K562 (cell line): ENCODE data around the gene OVOL3.

ENCODE experiments used
- ATF7 ChIP-seq: fragments of 450-650 bp; IDR thresholded peaks from 2 replicates; pipeline ENCODE4 v1.7.1; 2014; ENCODE audit warnings: mild to moderate bottlenecking, moderate library complexity
- HEY1 ChIP-seq: fragments of 250-450 bp; sonication (Bioruptor Pico); IDR thresholded peaks from 2 replicates; pipeline ENCODE4 v1.5.0; 2020; ENCODE audit warnings: mild to moderate bottlenecking, moderate library complexity, borderline replicate concordance
- TF ChIP-seq, protein P1 (sequence below): sonication (generic); formaldehyde crosslinking; IDR thresholded peaks from 2 replicates; pipeline ENCODE4 v1.9.0; 2022; ENCODE audit warnings: mild to moderate bottlenecking, missing genetic modification reagents
- TF ChIP-seq, protein P2 (sequence below): sonication (generic); formaldehyde crosslinking; IDR thresholded peaks from 2 replicates; pipeline ENCODE4 v1.8.1; 2022; ENCODE audit warnings: missing genetic modification reagents
- TF ChIP-seq, protein P3 (sequence below), 3 experiments: IDR thresholded peaks in 2 of 3; conservative IDR thresholded peaks in 1 of 3; 2 replicates each; pipeline ENCODE4 v1.5.1; 2011 to 2012; ENCODE audit warnings: low read length in 3 of 3, mild to moderate bottlenecking in 3 of 3, control low read depth in 2 of 3, improper control_type of control experiment in 1 of 3, inconsistent platforms in 1 of 3, low read depth in 1 of 3, mixed read lengths in 1 of 3, moderate library complexity in 1 of 3; ENCODE audit not compliant: insufficient read depth in 2 of 3

DNA sequence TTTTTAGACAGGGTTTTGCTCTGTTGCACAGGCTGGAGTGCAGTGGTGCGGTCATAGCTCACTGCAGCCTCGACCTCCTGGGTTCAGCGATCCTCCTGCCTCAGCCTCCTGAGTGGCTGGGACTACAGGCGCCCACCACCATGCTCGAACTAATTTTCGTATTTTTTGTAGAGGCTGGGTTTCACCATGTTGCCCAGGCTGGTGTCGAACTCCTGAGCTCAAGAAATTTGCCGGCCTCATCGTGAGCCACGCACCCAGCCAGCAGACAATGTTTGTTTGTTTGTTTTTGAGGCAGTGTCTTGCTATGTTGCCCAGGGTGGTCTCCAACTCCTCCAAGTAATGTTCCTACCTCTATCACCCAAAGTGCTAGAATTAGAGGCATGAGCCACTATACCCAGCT lies 42.2 kb downstream of the OVOL3 start:
- TF ChIP-seq, protein P1, sequence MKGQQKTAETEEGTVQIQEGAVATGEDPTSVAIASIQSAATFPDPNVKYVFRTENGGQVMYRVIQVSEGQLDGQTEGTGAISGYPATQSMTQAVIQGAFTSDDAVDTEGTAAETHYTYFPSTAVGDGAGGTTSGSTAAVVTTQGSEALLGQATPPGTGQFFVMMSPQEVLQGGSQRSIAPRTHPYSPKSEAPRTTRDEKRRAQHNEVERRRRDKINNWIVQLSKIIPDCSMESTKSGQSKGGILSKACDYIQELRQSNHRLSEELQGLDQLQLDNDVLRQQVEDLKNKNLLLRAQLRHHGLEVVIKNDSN (CRISPR knock-in tag): no peak
- TF ChIP-seq, protein P2, sequence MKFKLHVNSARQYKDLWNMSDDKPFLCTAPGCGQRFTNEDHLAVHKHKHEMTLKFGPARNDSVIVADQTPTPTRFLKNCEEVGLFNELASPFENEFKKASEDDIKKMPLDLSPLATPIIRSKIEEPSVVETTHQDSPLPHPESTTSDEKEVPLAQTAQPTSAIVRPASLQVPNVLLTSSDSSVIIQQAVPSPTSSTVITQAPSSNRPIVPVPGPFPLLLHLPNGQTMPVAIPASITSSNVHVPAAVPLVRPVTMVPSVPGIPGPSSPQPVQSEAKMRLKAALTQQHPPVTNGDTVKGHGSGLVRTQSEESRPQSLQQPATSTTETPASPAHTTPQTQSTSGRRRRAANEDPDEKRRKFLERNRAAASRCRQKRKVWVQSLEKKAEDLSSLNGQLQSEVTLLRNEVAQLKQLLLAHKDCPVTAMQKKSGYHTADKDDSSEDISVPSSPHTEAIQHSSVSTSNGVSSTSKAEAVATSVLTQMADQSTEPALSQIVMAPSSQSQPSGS (CRISPR knock-in tag): no peak
- TF ChIP-seq HEY1 (CRISPR knock-in tag) (no peak), ATF7 (no peak)
- TF ChIP-seq, protein P3, sequence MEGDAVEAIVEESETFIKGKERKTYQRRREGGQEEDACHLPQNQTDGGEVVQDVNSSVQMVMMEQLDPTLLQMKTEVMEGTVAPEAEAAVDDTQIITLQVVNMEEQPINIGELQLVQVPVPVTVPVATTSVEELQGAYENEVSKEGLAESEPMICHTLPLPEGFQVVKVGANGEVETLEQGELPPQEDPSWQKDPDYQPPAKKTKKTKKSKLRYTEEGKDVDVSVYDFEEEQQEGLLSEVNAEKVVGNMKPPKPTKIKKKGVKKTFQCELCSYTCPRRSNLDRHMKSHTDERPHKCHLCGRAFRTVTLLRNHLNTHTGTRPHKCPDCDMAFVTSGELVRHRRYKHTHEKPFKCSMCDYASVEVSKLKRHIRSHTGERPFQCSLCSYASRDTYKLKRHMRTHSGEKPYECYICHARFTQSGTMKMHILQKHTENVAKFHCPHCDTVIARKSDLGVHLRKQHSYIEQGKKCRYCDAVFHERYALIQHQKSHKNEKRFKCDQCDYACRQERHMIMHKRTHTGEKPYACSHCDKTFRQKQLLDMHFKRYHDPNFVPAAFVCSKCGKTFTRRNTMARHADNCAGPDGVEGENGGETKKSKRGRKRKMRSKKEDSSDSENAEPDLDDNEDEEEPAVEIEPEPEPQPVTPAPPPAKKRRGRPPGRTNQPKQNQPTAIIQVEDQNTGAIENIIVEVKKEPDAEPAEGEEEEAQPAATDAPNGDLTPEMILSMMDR (IDR thresholded peaks at IDR 0.05 in 2 of 3, conservative IDR thresholded peaks at IDR 0.05 in 1 of 3; ENCODE audit: insufficient read depth in 2 of 3, low read depth in 1 of 3, low read length in 3 of 3): no peak
